ENCODE data around the gene AGAP3.
A peak's percentile ranks its signal among the peaks of the same experiment; 100 is the strongest.

The AGAP3 gene

DNA sequence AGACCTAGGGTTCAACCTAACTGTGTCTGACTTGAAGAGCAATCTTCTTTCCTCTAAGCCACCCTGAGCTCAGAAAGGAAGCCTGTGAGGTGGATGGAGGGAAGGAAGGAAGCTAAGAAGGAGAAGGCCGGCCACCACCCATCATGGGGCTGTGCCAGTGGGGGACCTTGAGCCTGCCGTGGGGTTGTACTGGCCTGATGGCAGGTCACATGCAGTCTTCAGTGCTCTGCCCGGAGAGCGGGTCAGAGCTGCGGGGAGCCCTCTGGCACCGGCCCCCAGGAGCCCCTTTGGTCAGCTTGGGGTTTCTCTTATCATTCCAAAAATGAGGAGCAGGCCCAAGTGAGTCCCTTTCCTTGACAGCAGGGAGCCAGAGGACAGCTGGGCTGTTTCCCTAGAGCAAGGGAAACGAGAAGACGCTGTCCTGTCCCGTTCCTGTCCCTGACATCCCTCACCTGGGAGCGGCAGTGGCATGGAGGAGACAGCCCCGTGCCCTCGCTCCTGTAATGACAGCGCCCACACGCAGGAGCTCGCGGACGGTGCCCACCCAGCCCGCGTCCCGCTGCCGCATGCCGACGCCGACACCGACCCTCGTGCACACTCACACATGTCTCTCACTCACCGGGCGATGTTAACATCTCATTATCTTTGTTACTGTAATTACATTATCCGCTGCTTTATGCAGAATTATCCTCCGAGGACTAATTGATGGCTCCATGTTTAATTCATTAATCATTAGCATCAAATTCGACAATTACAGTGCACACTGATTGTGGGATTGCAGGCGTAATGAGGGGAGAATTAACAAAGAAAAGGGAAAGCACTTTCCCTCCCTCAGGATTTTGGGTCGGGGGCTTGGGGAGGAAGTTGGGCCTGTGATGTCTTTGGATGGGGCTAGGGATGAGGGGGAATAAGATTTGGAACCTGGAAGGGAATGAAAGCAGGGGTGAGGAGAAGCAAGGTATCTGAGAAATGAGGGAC is 49.9 kb downstream of the AGAP3 start:
- no peak for TF ChIP-seq CTCF (conservative IDR thresholded peaks at IDR 0.05; ENCODE audit: low read depth)
- POLR2A ChIA-PET (ENCODE audit: low non-redundant PET): no interaction called here
- DNase-seq (ENCODE audit: low spot score): no peak
- peak overlapping the region; percentile 10; the same call in 1 of the 2 replicates for H3K27ac ChIP-seq
- CTCF ChIA-PET: interaction anchor here (1.1 kb wide), 1 partner anchor 12 kb away, joined by 5 read pairs; no protein-coding TSS in a partner anchor

GRCh38 chr7:151137076-151137675 is 50.9 kb downstream of the AGAP3 start:
- CTCF ChIA-PET: no interaction called here
- DNase-seq (ENCODE audit: low spot score): no peak

GRCh38 chr7:151137791-151138152 is 51.5 kb downstream of the AGAP3 start:
- no peak overlapping the region for H3K27ac ChIP-seq
- POLR2A ChIA-PET (ENCODE audit: low non-redundant PET): no interaction called here
- no peak for DNase-seq (ENCODE audit: low spot score)
- TF ChIP-seq CTCF (conservative IDR thresholded peaks at IDR 0.05; ENCODE audit: low read depth): no peak
- CTCF ChIA-PET: no interaction called here

More at GRCh38 chr7:151137076-151137675, 50.9 kb downstream of the AGAP3 start:
- TF ChIP-seq CTCF (conservative IDR thresholded peaks at IDR 0.05; ENCODE audit: low read depth): no peak
- POLR2A ChIA-PET (ENCODE audit: low non-redundant PET): no interaction called here
- H3K27ac ChIP-seq: peak overlapping the region; percentile 10; the same call in 1 of the 2 replicates

- CTCF ChIA-PET: no interaction called here
- POLR2A ChIA-PET (ENCODE audit: low non-redundant PET): no interaction called here
- DNase-seq (ENCODE audit: low spot score): no peak
These were observed 52.0 kb downstream of the AGAP3 start for GRCh38 chr7:151138153-151138851.

GRCh38 chr7:151139071-151139790 is 53.0 kb downstream of the AGAP3 start:
- H3K27ac ChIP-seq: peak overlapping the region; percentile 13; the same call in 1 of the 2 replicates
- no peak for TF ChIP-seq CTCF (conservative IDR thresholded peaks at IDR 0.05; ENCODE audit: low read depth)
- no peak for DNase-seq (ENCODE audit: low spot score)
- ChIA-PET CTCF (no interaction called here), POLR2A (ENCODE audit: low non-redundant PET) (no interaction called here)

More at GRCh38 chr7:151138153-151138851, 52.0 kb downstream of the AGAP3 start:
- H3K27ac ChIP-seq: 0 out of 2 replicates have a peak overlapping the region, but pooled peaks have one; percentile 13
- TF ChIP-seq CTCF (conservative IDR thresholded peaks at IDR 0.05; ENCODE audit: low read depth): no peak
